ENCODE results near the gene SLC2A4RG.

The SLC2A4RG gene

DNA sequence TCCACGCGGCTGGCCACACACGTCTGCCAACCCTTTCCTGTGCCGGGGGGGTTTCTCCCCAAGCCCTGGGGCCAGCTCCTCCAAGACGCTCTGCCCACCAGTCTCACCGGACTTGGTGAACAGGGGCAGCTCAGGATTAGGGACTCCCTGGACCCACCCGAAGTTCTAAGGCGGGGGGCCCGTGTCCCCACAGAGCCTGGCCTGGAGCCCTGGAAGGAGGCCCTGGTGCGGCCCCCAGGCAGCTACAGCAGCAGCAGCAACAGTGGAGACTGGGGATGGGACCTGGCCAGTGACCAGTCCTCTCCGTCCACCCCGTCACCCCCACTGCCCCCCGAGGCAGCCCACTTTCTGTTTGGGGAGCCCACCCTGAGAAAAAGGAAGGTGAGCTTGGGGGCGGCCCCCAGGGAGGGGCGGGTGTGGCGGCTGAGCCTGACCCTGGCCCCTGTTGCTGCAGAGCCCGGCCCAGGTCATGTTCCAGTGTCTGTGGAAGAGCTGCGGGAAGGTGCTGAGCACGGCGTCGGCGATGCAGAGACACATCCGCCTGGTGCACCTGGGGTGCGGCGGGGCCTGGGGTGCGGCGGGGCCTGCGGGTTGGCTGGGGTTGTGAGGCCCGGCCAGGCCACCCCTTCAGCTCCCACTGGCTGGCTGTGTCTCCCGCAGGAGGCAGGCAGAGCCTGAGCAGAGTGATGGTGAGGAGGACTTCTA lies 2.3 kb downstream of the SLC2A4RG start:
- no peak for DNase-seq (ENCODE audit: low spot score)

DNA sequence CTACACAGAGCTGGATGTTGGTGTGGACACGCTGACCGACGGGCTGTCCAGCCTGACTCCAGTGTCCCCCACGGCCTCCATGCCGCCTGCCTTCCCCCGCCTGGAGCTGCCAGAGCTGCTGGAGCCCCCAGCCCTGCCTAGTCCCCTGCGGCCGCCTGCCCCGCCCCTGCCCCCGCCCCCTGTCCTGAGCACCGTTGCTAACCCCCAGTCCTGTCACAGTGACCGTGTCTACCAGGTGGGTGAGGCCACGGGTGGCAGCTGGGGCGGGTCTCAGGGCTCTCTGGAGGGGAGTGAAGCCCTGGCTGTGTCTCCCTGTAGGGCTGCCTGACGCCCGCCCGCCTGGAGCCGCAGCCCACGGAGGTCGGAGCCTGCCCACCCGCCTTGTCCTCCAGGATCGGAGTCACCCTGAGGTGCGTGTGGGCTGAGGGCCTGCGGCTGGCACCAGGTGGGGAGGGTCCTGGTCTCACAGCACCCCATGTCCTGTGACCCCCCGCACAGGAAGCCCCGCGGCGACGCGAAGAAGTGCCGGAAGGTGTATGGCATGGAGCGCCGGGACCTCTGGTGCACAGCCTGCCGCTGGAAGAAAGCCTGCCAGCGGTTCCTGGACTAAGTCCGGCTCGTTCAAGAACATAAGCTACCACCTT lies 2.9 kb downstream of the SLC2A4RG start:
- no peak for DNase-seq (ENCODE audit: low spot score)

DNA sequence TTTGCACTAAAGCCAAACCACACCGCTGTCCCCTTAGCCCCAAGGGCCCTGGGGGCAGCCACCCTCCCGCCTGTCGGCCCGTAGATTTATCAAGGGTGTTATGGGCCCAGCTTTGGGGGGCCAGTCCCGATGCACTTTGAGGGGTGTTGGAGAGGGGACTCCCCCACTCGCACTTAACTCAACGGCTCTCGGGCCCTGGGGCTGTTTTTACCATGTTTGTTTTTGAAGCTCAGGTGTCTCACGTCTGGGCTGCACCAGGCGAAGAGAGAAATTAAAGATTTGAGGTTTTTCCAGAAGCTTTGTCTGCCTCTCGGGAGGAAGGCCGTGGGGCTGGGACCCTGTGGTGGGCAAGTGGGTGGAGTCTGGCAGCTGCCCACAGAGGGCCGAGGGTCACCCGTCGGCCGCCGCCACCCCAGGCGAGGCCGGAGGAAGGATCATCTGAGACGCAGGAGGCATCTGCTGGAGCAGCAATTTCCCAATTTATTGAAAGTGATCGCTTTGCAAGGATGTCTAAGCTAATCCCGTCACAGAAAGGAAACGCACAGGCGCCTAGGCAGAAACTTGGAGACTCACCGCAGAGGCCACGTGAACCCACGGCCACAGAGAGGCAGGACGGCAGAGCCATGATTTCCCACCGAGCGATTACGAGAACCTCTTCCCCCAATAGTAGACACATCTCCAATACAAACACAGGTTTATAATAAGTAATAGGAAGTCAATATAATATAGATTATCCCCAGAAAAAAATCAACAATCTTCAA lies 3.8 kb downstream of the SLC2A4RG start:
- no peak for DNase-seq (ENCODE audit: low spot score)

DNA sequence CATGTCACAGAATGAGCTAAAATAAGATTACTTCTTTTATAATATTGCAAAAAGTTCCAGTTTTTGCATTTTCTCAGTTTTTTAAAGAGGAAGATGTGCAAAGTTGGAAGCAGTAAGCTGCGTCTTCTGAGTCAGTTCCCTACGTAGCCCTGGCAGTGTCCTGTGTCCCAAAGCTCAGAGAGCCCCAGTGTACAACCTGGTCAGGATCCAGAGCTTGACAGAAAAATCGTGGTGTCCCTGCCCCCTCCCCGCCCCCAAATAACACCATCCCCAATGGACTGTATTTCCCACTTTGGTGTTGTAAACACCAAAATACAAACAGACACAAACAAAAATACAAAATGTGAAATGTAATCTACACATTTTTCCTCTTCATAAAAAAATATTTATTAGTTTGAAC lies 4.6 kb downstream of the SLC2A4RG start:
- DNase-seq (ENCODE audit: low spot score): no peak

DNA sequence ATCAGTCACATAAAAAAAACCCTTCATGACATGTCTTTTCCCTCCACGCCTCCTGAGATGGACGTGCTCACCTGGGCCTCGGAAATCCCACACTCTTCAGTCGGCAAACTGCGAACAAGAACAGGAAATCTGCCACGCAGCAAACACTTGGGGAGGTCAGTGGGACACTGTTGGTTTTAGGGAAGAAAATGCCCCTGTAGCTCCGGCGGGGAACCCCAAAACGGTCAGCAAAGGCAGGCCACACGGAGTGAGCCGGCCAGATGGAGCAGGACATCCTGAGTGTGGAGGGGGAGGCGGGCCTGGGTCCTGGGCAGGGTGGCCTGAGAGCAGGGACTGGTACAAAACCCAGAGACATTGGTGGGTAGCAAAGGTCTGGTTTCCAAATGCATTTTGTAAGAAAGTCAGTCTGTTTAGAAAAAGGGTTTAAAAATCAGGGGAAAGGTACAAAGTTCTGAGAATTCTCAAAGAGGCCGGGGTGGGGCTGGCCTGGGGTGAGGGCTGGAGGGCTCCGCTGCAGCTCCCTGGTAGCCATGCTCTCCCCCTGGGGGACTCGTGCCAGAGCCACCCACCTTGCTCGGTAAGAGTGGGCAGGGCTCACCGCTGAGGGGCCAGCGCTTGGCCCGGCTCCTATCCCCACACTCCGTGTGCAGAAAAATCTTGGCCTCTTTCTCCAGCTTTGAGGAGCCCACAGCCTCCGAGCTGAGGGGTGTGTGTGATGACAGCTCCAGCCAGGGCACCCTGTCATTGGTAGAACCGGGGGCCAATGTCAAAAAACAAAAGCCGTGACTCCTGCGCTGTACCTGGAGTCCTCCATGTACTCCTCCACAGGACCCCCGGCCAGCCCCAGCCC lies 5.2 kb downstream of the SLC2A4RG start:
- no peak for DNase-seq (ENCODE audit: low spot score)

DNA sequence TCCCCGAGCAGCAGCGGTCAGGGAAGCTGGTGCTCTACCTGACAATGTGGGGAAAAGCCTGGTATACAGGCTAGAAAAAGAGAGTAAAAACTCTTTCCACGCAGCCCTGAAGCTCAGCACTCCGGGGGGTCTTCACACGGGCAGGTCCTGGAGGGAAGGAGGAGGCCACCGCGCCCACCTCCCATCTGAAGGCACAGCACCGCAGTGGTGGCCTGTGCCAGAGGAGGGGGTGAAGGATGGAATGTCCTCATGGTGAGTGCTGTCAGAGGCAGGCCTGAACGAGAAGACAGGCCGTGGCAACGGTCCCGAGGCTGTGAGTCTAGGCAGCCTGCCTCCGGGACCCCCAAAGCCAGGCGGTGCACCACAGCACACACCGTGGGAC lies 5.8 kb downstream of the SLC2A4RG start:
- no peak for DNase-seq (ENCODE audit: low spot score)

DNA sequence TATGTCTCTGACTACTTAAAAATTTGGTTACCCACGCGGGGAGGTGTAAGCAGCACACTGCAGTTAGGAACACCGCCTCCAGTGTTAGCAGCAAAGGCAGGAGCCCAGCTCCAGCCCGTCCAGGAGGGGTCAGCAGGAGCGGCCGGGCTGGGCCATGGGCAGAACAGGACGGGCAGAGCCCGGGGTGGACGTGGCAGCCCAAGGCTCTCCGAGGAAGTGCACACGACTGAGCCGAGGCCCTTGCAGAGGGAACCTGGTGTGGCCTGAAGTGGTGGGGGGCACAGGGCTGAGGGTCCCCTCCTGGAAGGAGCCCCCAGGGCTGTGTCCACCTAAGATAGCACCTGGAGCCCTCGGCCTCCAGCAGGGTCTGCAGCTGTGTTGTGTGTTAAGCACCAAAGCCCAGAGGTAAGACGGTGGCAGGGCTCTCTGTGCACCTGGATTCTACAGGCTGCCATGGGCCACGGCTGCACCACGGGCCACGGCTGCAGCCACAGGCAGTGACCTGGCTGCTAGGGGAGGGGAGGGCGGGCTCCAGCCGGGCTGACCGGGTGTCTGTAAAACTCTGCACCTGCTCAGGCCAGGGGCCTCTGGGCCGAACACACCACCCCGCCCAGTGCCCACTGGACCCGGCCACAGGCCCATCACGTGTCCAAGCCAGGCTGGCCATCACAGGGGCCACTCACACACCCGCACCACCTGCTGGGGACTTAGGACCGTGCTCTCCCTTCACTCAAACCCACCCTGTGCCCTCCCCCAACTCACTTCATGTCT lies 6.6 kb downstream of the SLC2A4RG start:
- DNase-seq (ENCODE audit: low spot score): no peak

DNA sequence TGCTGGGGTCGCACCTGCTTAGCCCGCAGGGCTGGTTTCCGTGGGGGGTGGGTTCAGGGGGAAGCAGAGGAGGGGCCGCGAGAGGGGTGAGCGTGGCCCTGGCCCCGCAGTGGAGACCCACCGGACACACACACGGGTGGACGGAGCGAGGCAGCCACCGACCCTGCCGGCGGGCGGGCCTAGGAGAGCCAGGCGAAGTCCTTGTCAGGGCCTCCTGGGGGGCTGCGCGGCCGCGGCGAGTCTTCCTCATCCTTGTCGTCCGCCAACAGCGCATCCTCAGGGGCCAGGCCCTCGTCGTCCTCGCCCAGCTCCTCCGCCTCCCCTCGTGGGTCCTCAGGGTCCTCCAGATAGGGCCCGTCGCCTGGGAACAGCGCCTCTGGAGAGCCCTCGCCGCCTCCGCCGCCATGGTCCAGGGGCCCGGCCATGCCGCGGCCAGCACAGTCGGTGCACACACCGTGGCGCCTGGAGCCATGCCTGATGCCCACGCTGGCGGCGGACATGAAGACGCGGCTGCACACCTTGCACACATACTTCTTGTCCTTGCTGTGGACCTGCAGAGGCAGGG lies 7.3 kb downstream of the SLC2A4RG start:
- no peak for DNase-seq (ENCODE audit: low spot score)

DNA sequence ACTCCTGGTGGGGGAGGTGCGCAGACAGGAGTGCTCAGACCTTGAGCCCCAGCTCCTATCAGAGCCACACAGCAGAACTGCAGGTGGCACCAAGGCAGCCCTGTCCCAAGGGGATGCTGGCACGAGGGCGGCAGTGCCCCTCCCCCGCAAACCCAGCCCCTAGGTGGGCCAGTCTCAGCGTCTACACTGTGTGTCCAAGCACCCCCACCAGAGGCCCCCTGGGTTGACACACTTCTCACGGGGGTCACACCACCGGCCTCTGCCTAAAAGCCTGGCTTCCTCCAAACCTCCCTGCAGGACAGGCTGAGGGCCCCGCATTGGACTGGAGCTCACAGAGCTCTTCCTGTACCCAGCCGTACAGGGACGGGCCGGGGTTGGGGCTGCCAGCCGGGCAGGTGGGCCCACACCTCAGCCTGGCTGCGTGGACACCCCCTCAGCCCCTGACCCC lies 8.1 kb downstream of the SLC2A4RG start:
- no peak for DNase-seq (ENCODE audit: low spot score)

DNA sequence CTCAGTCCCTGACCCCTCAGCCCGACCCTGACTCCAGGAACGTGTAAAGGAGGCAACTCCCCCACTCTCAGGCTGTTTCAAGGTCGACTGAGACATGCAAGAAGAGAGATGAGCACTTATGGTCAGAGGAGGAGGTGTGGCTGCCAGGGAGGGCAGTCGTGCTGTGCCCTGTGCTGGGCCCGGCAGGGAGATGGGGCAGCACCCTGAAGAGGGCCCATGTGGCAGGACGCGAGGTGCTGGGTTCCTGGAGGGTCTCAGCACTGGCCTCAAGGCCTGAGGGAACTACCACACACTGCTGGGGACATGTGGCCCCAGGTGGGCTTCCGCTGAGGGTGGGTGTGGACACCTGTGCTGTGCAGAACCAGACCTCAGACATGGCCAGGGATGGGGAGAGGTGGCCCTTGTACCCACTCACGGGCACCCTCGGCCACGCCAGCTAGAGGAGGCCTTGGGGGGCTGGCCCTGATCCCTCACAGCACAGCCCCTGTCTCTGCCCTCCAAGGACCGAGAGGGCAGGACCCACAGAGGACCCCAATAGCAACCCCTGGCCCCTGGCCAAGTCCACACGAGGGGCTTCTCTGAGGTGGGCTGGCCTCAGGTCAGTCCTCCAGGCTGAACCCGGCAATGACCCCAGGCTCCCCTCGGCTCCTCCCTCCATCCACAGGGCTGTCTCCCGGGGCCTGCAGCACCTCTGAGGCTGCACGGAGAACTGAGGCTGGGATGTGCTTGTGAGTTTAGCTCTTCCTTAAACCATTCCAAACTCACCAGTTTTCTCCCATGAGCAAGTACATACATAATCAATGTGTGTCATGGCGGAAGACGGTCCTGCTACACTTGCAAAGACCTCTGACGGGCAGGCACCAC lies 8.7 kb downstream of the SLC2A4RG start:
- no peak for DNase-seq (ENCODE audit: low spot score)

DNA sequence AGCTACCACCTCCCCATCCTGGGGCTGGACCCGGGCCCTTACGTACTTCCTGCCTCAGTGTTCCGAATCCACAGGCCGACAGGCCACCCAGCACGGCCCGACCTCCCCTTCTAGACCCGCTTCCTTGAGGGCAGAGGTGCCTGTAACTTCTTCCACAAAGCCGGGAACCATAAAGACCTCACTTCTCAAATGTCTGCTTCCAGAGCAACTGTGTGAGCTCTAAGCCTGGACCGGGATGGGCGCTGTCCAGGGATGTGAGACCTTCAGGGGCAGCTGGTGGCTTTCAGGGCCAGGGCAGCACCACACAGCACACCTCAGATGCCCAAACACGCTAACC lies 9.3 kb downstream of the SLC2A4RG start:
- no peak for DNase-seq (ENCODE audit: low spot score)

DNA sequence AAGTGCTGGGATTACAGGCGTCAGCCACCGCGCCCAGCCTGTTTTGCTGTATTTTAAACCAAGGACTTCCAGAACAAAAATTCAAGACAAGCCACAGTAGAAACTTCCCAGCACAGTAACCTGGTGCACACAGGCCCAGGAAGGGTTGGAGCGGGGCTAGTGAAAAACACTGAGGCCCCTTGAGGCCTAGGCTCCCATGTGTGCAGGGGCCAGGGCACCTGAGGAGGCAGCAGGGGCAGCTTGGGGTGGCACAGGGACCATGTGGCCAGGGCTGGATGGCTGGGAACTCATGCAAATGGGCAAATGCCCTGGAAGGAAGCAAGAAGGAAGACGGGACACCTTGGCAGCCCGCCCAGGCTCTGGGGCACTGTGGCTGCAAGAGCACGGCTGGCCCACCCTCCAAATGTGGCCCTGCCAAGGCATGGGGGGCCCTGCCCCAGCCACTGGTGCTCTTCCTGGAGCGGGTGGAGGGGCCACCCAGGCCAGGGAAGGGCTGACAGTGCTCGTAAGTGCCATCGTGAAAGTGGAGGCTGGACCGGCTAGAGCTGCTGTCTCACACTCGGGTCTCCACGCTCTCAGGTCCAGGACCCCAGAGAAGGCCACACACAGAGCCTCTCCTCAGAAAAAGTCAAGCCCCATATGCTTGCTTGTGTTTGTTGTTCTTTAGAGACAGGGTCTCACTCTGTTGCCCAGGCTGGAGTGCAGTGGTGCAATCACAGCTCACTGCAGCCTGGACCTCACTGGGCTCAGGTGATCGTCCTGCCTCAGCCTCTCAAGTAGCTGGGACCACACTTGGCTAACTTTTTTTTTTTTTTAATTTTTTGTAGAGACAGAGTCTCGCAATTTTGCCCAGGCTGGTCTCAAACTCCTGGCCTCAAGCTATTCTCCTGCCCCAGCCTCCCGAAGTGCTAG lies 10.3 kb downstream of the SLC2A4RG start:
- no peak for DNase-seq (ENCODE audit: low spot score)

DNA sequence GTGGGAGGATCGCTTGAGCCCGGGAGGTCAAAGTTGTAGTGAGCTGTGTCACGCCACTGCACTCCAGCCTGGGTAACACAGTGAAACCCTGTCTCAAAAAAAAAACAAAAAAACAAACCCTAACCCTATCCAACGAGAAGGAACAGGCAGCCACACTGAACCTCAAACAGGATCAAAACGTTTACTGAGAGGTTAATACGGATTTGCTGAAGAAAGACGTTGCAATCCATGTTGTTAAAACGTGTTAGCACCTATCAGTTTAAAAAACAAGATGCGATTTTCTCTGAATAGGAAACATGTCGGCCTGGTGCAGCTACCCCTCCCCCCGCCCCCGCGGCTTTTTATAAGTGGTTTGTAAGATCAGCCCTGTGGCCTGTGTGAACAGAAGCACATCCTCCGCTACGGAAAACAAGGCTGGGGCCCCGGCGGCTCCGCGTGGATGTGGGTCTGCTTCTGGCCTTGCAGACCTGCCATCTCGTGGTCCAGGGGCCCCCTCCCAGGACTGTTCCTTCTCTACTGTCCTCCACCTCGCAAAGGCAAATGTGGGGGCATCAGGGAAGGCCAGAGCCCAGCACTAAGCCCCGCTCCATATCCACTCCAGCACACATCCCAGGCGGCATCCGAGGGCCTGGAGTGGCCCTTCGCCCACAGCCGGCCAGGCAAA lies 11.4 kb downstream of the SLC2A4RG start:
- no peak for DNase-seq (ENCODE audit: low spot score)

DNA sequence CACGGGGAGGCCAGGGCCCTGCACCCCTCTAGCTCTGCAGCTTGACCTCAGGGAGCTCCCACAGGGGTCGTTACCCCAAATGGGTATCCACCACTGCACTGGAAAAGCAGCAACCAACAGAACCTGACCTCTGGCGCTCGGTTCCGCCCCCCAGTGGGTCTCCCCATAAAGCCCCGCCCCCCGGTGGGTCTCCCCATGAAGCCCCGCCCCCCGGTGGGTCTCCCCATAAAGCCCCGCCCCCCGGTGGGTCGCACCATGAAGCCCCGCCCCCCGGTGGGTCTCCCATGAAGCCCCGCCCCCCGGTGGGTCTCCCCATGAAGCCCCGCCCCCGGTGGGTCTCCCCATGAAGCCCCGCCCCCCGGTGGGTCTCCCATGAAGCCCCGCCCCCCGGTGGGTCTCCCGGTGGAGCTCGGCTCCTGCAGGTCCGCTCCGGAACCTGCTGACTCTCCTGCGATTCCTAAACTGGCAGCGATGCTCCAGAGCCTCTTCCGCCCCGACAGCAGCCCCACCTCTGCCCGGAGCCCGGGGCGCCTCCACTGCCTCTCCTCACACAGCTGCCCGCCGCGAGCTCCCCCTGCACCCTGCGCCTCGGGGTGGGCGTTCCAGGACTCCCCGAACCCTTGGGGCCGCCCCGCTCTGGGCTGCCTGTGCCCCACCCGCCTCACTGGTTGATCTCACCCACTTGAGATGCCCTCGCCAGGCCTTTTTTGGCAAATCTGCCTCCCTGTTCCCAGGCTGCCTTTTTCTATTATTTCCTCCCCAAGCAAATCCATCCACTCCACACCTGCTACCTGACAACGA lies 12.1 kb downstream of the SLC2A4RG start:
- no peak for DNase-seq (ENCODE audit: low spot score)

DNA sequence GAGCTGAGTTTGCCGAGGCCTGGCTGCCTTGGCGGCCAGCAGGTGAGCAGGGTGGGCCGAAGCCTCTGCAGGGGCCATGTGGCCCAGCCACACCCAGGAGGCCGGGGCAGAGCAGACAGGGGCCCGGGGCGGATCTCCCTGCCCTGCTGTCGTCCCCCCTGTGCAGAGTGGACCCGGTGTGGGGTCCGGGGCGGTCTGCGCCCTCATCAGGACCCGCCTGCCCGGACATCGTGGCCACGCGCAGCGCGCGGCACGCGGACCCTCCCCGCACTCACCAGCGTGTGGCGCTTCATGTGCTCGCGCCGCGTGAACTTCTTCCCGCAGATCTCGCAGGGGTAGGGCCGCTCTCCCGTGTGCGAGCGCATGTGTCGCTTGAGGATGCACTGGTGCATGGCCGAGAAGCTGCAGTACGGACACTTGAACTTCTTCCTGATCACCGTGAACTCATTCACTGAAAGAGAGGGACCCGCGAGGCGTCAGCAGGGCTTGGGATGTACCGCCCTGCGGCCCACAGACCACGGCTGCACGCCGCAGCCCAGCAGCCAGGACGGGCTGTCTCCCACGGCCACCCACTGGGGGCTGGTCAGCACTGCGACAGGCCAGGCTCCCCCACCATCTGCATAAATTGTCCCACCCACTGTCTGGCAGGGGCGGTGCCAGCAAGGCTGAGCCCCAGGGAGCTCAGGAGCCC lies 13.0 kb downstream of the SLC2A4RG start:
- DNase-seq (ENCODE audit: low spot score): no peak

DNA sequence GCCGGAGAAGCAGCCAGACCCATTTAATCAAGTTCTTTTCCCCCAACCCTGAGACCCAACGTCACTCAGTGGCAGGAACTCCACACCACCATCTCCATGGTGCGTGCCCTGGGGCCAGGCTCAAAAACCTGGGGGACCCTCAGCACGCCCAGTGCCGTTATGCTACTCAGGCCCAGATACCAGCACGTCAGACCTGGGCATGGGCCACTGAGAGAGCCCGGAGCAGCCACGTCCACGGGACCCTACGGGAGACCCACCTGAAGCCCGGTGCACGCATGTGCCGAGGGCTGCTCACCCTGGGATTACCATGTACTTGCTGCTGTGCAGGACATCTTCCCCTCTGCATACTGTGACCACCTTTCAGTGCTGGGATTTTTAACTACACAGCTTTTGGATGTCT lies 13.8 kb downstream of the SLC2A4RG start:
- no peak for DNase-seq (ENCODE audit: low spot score)

DNA sequence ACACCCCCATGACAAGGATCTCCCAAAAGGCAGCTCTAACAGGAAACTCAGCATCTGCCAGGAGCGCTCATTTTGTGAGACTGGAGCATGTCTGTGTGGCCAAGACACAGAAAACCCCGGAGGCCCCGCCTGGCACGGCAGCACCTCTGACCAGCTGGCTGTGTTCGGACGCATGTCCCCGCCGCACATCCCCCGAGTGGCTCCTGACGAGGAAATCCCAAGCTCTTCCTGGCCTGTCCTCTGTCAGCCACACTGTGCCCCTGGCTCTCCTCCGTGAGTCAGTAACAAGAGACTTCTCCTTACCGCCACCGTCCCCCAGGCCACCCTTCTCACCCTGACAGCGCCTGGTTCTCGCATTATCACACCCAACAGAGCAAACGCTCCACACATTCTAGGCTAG lies 14.4 kb downstream of the SLC2A4RG start:
- DNase-seq (ENCODE audit: low spot score): no peak
